Stimulated activated CD4-positive, alpha-beta T cell treated with anti-CD3 and anti-CD28 coated beads, Interleukin-12 subunit alpha, Interleukin-12 subunit beta, amount 100 ng/mL, for 48 hours (primary cell): ENCODE measurements around the gene RS1.

ENCODE experiments used
- DNase-seq, 3 donors: peaks; one replicate each; pipeline ENCODE4 v3.0.0-alpha.2; 2020; ENCODE audit warnings: low read depth in 2 of 3, low spot score in 1 of 3

RS1 gene

DNA sequence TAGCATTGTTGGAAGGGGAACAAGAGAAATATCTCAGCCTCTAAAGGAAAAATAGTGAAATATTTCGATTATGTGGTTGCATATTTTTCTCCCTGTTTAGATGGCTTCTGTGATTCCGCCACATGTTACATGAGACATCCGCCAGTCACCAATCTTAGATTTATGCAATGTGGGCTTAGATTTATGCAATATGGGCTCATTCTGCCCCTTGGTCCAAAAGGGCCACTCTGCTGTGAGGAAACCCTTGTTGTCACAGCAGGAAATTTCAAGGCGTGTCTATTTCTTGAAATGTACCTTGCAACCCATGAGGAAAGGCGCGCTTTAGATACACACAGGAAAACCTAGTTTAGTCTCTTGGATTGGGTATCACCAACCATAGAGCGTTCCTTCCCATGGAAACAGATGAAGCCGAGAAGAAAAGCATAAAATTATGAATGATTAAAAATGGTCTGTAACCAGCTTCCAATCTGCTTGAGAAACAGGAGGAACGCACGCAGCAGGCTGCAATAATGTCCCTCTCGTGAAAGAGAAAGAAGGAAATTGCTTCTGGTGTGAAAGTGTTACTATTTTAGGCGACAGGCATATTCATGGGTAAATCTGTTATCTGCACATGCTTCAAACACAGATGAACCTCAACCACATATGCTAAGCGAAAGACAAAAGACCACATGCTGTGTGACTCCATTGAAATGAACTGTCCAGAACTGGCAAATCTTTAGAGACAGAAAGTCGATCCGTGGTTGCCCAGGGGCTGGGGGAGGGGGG, 3.7 kb downstream of the RS1 start:
- no peak for DNase-seq

DNA sequence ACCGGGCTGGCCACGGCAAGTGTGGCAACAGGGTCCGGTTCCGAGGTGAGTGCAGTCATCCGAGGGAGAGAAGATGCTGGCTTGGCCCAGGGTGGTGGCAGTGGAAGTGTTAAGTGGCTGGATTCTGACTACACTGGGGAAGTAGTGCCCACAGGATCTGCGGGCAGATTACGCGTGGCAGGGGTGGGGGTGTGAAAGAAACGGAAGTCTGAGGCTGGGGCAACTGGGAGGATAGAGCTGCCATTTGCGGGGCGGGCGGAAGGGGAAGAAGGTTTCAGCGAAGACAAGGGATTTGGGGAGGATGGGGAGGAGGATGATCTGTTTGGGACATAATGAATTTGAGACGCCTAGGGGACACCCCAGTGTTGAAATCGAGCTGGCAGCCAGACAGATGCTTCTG, 5.3 kb downstream of the RS1 start:
- no peak for DNase-seq

DNA sequence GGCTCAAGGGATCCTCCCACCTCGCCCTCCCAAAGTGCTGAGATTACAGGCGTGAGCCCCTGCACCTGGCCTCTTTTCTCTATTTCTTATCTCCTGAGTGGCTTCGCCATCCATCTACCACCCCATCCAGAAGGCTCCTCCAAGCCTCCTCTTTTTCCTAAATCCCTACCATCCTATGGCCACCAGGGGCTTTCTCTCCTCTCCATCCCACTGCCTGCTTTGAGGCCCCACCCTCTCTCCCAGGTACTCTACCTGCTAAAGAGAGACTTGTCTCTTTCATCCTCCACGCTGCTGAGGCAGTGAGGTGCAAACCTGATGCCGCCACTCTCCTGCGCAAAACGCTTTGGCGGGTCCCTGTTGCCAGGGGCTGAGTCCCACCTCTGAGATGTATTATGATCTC, 7.0 kb downstream of the RS1 start:
- DNase-seq: no peak

DNA sequence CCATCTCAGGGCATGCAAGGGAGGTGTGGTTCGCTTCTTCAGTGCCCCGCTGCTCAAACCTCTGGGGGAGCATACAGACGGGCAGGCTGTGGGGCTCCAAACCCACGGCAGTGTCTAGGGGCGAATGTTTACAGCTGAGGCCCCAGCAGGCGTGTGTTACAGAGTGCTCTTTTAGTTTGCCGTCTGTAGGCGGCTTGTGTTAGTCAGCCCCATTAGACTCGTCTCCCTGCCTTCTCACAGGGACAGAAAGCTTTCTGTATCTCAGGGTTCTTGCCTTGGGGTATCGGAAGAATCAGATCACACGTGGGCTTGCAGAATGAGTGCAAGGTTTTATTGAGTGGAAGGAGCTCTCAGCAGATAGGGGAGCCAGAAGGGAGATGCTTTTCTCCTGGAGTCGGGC, 10.6 kb downstream of the RS1 start:
- no peak for DNase-seq

DNA sequence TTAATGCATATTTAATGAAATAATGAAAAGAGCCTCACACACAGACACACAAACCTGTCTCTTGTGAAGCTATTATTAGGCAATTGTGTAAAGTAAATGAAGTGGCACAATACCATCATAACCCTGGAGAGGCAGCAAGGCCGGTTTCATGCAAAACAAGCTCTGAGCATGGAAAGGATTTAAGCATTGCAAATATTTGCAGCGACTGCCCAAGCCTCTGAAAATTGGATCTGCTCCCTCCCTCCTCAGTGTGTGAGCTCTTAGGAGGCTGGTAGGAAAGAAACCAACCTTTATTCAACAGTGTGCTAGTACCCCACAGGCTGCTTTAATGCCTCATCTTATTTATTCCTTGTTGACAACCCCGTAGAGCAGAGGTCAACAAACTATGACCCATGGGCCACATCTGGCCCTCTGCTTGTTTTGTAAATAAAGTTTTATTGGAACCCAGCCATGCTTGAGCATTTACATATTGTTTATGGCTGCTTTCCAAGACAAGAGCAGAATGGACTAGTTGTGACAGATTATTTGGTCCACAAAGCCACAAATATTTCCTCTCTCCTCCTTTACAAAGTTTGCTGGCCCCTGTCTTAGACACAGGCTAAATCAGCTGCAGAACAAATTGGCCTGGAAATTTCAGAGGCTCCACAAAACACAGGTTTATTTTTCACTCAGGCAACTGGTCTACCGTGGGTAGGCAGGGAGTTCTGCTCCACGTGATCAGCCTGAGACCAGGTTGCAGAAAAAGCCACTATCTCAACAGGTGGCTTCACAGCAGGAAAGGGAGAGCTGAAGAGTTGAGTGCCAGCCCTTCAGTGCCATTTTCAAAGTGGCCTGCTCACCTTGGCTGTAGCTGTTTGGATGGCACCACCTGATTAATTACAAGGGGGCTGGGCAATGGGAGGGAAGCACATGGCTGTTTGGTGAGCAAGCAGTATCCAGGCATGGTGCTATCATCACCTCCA, 16.8 kb downstream of the RS1 start:
- DNase-seq: no peak

DNA sequence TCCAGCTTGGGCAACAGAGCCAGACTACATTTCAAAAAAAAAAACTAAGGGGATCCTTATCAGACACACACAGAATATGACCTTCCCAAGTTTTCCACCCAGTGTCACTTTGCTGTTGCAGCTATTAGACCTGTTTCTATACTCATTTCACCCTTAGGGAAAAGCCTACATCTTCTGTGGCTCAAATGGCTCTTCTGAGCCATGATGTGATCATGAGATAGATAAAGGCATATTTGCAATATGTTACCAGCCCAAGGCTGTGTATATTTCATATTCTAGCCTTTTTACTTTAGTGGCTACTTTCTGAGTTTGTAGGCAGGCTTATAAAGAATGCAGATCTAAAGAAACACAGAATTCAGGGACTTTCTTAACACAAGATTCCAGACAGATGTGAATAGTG, 19.3 kb downstream of the RS1 start:
- no peak for DNase-seq

DNA sequence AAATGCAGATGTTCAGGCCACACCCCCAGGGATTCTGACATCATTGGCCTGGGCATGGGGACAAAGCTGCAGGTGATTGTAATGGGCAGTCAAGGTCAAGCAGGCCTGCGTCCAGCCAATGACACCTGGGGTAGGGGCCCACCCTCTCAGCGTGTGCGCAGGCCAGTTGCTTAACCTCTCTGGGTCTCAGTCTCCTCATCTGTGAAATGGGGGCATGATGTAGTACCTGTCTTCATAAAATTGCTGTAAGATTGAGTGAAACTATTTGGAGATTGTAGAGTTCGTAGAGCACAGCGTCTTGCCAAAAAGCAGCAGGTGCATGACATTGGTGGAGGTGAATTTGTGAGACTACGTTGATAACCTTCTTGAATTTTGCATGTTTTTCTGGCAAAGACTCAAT, 21.2 kb downstream of the RS1 start:
- no peak for DNase-seq

GRCh38 chrX:18649498-18649951, 22.4 kb downstream of the RS1 start:
- no peak for DNase-seq

DNA sequence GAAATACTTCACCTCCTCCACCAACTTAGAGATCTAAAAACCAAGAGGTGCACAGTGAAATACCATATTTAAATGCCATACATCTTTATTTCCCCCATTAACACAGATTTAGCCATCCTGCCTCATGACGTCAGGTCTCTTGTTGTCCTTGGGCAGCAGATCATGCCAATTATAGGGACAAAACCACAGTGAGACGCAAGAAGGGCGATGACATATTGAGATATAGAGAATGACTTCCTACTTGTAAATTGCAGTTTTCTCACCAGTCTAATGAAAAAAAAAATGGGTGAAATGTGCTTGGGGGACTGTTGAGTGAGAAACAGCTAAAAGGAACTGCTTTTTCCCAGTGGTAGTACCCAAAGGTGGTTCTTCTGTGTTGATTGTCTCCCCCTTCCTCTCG, 24.3 kb downstream of the RS1 start:
- DNase-seq: no peak

DNA sequence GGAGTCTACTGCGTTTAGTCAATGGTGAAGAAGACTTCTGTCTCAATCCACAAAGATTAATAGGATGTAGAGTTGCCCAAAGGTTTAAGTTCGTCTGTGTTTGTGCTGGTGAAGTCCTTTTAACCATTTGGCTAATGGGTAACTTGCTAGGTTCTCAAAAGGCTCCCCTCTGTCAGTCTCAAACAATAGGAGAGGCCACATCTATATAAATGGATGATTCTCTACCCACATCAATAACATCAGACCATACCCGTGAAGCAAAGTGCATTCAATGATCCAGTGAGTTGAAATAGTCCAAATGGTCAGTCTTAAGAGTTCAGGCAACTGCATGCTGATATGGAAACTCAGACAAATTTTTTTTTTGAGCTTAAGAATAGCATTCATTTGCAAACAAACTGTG, 28.1 kb downstream of the RS1 start:
- DNase-seq: no peak

- DNase-seq: no peak
Observed at GRCh38 chrX:18643243-18643642, 28.7 kb downstream of the RS1 start.

- DNase-seq: no peak
Observed at GRCh38 chrX:18640686-18641085, 31.2 kb downstream of the RS1 start.

DNA sequence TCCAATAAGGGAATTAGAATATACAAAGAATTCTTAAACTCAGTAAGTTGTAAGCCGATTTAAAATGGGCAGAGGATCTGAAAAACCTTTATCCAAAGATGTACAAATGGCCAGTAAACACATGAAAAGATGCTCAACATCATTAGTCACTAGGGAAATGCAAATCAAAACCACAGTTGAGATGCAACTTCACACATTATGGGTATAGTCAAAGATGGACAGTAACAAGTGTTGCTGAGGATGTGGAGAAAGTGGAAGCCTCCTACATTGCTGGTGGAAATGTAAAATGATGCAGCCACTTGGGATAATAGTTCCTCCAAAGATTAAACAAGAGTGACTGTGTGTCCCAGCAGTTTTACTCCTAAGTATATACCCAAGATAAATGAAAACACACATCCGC, 32.6 kb downstream of the RS1 start:
- DNase-seq: no peak

DNA sequence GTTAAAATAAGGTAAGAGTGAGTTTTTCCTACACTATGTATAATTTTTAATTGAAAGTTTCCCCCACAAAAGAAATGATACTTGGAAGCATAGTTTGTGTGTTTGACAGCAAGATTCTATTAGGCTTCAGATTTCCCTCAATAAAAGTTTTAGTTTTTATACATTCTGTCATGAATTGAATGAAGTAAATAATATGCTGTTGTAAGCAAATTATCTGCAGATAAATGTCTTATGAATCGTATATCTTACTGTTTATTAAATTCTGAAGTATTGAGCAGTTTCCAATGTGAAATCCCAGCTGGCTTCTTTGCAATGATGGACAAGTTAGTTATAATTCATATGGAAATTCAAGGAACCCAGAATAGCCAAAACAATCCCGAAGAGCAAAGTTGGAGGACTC, 33.5 kb downstream of the RS1 start:
- no peak for DNase-seq

- DNase-seq: no peak
Observed at GRCh38 chrX:18630934-18631333, 41.0 kb downstream of the RS1 start.

DNA sequence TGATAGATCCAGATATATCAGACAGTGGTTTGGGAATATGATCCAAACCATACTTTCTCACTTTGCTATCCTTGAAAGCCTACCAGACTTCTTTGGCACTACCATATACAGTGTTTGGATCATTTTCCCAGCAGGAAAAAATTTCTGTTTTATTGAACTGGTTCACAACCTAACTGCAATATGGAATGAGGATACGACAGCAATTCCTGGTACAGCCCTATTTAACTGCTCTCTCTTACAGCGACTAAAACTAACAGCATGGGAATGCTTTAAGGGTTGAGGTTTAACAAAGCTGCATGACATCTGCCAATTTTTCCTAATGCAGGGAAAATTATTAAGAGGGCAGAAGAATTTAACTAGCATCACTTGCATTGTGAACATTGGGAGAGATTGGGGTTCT, 47.3 kb downstream of the RS1 start:
- no peak for DNase-seq

- no peak for DNase-seq
Observed at GRCh38 chrX:18620349-18620748, 51.6 kb downstream of the RS1 start.

- DNase-seq: no peak
Observed at GRCh38 chrX:18619288-18619687, 52.6 kb downstream of the RS1 start.

- DNase-seq: no peak
Observed at GRCh38 chrX:18617407-18617750, 54.5 kb downstream of the RS1 start.

GRCh38 chrX:18616688-18617406, 55.1 kb downstream of the RS1 start:
- DNase-seq: no peak

DNA sequence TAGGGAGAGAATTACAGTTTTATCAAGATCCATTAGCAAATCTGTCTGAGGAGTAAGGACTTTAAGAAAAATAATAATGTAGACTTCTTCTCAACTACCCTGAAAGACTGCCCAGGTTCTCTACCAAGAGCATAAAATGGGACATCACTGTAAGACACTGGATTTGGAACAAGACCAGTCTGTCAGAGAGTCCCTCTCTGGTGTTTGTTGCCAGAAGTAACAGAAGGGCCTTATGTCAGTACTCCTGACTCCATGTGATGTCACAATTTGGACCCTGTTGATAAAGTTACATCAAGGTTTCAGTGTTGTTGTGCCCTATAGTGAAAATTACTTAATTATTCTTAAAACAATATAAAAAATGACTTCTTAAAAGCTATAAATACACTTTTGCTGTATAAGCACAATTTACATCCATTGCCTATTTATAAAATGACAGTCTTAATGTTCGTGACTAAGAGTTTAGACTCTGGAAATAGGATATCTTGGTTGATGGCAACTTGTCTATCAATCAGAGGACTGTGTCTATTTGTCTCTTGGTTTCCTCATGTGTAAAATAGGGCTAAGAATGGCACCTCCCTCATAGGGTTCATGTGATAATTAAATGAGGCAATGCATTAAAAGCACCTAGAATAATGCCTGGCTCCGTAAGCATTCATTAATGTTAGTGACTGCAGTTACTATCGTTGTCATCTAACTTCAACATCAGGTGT, 57.8 kb downstream of the RS1 start:
- no peak for DNase-seq
